ENCODE data around the gene RPP30. TPM values are rescaled to one million over a fixed set of nuclear protein-coding genes. Genes with fewer than 3 reads are reported as not detected.

Gene RPP30
- total RNA-seq = 40.6 and 53.6 TPM in 2 replicates

DNA sequence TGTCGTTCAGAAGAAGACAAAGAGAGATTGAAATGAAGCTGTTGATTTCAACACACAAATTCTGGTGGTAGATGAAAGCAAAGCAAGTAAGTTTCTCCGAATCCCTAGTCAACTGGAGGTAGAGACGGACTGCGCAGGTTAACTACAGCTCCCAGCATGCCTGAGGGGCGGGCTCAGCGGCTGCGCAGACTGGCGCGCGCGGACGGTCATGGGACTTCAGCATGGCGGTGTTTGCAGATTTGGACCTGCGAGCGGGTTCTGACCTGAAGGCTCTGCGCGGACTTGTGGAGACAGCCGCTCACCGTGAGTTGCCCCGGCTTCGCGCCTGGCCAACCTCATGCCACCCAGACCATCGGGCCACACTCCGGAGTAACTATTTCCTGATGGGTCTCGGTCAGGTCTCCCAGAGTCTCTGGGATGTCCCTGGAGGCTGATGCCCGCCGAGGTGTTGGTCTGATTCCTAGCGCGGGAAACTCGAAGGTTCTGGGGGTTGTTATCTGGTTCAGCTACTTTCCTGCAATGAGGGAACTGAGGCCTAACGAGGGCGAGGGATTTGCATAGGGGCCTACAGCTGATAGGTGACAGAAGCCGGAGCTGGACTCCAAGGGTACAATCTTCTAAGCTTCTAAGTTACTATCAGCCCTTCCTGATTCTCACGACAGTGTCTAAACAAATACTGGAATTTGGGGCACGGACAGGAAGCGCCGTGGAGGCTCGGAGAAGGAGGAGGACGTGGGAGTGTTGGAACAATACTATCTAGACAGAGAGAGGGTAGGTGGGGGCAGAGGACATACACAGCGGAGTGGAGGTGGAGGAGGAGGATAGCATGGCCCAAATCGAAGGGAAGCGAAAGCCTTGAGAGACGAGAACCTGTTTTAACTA lies at the start of gene RPP30:
Gene RPP30, plus strand, starts transcription at position 209 of the 882 bp plus-strand sequence. Its CDS starts 13 bp downstream, at position 222.
- peak; percentile 51 for DNase-seq (ENCODE audit: low read depth, low spot score)

DNA sequence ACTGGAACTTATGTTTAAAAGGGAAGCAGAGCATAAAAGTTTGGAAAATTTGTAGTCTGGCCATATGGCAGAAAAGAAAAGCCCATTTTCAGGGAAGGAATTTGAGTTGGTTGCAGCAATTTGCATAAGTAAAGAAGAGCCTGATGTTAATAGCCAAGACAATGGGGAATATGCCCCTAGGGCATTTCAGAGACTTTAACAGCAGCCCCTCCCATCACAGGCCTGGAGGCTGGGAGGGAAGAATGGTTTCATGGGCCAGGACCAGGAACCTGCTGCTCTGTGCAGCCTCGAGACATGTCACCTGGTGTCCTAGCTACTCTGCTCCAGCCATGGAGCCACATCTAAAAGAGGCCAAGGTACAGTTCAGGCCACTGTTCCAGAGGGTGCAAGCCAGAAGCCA lies 49.3 kb upstream of the RPP30 start:
- DNase-seq (ENCODE audit: low read depth, low spot score) = no peak

DNA sequence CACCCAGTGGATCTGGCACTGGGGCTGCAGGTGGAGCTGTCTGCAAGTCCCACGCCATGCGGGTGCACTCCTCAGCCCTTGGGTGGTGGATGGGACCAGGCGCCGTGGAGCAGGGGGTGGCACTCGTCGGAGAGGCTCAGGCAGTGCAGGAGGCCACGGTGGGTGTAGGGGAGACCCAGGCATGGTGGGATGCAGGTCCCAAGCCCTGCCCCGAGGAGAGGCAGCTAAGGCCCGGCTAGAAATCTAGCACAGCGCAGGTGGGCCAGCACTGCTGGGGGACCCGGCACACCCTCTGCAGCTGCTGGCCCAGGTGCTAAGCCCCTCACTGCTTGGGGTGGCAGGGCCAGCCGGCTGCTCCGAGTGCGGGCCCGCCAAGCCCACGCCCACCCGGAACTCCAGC lies 39.7 kb upstream of the RPP30 start:
- DNase-seq (ENCODE audit: low read depth, low spot score) = no peak

DNA sequence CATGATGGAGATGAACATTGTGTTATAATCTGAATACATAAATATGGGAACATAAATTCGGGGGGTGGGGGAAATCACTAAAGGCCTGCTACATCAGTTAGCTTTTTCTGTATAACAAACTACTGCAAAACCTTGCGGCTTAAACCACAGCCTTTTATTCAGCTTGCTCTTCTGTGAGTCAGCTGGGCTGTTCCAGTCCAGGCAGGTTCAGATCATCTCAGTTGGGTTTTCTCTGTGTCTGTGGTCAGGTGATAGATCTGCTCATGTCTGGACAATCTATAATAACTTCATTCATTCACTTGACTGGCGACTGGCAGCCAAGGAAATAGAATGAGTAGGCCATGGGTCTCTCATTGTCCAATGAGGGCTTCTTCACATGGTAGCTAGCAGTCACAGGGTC lies 37.4 kb upstream of the RPP30 start:
- no peak for DNase-seq (ENCODE audit: low read depth, low spot score)

DNA sequence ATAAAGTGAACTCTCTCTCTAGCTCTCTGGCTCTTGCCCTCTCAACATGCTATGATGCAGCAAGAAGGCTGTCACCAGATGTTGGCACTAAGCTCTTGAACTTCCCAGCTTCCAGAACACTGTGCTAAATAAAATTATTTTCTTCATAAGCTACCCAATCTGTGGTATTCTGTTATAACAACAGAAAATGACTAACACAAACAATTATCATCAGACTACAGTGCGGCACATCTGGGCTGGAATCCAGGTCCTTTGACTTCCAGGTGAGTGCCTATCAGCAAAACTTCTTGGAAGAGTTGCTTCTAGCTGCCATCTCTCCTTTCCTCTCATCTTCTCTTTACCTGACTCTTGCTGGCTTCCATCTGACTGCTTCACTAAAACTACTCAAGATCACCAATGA lies 34.3 kb upstream of the RPP30 start:
- DNase-seq (ENCODE audit: low read depth, low spot score) = no peak

DNA sequence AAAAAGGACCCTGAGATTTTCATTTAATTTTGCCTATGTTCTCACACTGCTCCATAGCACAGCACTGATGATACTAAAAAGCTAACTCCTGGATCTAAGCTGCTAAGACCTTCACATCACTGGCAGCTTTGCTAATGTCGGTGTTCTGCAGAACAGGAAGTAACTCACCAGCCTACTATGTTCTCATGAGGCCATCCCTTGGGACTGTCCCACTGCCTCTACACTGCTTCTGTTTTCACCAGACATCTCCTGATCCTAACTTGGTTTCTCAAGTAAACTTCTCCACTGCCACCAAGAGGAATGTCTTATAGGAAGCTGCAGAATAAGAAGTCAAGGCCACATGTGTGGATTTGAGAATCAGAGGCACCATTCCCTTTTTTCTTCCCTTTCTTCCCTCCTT lies 29.0 kb upstream of the RPP30 start:
- DNase-seq (ENCODE audit: low read depth, low spot score) = no peak

DNA sequence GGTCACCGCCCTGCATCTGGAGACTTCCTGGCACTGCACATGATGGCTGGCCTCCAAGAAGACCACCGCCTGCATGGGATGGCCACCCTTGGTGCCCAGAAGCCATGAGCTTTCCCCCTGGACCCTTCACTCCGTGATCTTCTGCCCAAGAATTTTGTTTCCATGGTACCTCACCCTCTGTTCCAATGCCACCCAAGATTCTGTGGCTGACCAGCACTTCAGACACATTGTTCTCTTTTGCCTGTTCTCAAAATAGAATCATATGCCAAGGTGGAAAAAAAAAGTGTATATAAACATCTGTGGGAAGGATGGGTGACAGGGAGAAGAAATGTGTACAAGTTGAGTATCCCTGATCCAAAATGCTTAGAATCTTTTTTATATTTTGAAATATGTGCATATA lies 26.0 kb upstream of the RPP30 start:
- no peak for DNase-seq (ENCODE audit: low read depth, low spot score)

DNA sequence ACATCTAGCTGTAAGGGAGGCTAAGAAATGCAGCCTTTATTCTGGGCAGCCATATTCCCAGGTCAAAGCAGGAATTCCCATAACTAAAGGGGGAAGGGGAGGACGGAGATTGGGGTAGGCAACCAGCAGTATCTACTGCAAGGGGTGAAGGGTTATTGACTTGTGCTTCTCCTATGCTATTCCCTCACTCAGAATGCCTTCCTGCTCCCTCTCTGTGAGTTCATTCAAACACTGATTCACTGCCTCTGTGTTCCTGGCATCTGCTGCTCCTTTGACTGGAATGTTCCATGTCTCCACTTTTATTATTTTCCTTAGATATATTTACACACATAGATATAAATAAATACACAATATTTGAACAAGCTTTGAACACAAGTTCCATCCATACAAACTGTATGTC lies 25.0 kb upstream of the RPP30 start:
- no peak for DNase-seq (ENCODE audit: low read depth, low spot score)

DNA sequence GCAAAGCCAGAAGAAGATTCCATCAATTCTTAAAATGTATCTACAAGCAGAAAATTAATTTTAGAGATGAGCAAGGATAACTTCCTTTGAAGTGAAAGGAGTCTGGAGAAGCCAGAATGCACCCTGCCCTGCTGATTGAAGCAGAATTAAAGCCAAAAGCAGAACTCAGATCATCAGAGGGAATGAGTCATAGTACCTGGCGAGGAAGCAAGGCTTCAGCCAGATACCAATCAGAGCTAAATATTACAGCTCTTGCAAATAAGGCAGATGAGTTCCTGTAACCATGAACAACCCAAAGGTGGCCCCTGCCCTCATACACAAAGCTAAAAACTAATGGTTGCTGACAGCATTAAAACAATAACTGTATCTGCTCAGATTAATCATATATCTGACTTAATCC lies 24.3 kb upstream of the RPP30 start:
- DNase-seq (ENCODE audit: low read depth, low spot score) = no peak

DNA sequence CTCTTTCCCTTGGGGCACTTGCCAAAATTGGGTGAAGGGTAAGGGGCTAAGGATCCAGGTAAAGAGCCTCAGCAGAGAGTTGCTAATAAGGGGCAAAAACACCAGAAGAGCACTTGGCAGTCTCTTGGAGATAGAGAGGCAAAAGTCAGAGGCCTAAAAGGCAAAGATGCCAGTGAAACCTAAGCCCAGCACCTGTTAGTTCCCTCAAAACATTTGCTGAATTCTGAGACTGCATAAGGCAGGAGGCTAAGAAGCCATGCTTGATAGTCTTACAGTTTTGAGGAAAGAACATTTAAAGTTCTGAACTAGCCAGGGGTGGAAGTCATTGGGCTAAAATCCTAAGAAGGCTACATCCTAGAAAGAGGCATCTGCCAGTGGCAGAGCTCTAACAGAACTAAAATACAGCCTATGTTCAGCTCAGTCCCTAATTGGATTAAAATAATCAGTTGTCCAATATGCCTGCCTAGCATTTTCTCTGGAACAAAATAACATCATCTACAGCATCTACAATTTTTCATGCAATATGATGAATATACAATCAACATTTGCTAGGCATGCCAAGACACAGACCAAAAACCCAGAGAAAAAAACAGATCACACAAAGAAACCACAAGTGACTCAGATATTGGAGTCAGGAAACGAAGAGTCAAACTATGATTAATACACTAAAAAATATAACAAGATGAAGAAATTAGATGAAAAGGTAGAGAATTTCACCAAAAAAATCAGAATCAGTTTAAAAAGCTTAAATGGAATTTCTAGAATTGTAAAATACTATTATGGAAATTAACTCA lies 21.6 kb upstream of the RPP30 start:
- no peak for DNase-seq (ENCODE audit: low read depth, low spot score)

DNA sequence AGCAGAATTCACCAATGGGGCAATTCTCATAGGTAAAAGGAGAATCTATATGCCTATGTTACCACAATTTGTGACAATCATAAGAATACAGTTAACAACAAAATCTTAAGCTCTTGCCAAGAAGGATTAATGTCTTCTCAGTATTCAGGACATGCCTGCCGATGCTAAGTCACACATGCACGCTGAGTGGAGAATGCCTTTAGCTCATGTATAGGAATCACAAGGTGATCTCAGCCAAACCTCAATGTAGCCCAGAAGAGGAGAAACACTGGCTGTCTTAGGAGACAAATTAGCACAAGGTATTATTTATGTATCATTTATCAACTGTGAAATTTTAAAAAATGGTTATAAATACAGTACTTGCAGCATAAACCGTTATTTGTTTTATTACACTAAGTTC lies 16.6 kb upstream of the RPP30 start:
- DNase-seq (ENCODE audit: low read depth, low spot score) = no peak

DNA sequence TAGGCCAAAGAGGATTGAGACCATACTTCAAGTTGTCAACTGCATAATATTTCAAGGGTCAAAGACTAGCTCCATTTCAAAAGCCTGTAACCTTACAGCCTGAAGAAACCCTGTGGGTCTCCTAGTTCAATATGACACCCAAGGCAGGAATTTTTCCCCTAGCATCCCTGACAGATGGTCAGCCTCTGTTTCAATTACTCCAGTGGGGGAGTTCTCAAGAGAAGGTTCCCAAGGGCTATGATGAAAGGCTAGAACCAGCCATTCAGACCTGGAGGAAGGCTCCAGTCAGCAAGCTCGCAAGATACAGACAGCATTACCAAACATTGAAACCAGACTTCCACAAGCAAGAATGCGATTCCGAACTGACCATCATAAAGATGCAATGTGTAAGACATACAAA lies 15.5 kb upstream of the RPP30 start:
- no peak for DNase-seq (ENCODE audit: low read depth, low spot score)

DNA sequence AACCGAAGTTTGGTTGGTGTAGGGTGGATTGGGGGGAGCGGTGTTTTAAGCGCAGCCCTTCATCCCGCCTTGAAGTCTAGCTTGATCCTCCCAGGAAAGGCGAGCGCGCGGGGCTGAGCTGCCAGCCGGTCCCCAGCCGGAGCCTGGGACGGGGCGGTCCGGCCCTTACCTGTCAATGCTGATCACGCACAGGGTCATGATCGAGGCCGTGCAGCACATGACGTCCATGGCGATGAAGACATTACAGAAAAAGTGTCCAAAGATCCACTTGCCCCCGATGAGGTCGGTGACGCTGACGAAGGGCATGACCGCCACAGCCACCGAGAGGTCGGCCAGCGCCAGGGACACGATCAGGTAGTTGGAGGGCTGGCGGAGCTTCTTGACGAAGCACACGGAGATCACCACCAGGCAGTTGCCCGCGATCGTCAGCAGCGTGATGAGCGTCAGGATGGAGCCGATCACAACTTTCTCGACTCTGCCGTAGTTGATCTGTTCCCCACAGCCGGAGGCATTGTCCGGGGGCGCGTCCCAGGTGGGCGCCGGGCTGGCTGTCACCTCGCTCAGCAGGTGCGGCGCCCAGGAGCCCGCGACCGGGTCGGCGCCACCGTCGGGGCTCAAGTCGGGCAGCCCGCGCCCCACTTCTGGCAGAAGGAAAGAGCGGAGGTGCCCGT lies 14.7 kb upstream of the RPP30 start:
- no peak for DNase-seq (ENCODE audit: low read depth, low spot score)

DNA sequence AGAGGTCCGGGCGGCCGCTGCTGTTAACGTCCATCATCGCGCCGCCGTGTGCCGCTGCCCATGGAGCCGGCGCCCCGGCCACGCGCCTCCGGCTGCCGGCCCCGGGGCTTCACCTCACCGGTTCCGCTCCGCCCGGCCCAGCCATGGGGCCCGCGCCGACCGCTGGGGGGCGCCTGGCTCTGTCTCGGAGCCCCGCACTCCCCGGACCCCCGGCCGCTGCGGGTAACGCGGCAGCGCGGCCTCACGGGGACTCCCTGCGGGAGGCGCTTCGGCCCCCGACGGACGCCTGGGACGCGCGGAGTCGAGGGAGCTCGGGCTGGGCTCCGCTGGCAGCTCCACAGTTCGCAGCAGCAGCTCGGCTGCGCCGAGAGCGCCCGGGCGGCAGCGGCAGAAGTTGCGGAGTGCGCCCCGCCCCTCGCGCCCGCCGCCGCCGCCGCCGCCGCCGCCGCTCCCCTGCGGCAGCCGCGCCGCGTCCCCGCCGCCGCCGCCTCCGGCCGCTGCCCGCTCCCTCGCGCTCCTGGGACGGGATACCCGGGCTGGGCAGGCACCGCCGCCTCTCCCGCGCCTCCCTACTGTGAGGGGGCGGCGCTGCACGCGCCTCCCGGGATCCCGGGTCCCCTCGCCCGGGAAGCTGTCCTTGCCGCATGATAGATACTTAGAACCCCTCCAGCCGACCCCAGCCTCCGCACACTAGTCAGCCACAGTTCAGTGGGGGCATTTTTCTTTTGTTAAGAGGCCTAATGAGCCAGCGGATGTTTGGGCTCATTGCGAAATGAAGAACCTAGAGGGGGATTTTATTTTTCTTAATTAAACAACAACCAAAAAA lies 13.9 kb upstream of the RPP30 start, which contains the start of gene HTR7:
Gene HTR7, minus strand, starts transcription at position 405 of the 826 bp plus-strand sequence. Its CDS starts 368 bp downstream, at position 37.
- no peak for DNase-seq (ENCODE audit: low read depth, low spot score)

DNA sequence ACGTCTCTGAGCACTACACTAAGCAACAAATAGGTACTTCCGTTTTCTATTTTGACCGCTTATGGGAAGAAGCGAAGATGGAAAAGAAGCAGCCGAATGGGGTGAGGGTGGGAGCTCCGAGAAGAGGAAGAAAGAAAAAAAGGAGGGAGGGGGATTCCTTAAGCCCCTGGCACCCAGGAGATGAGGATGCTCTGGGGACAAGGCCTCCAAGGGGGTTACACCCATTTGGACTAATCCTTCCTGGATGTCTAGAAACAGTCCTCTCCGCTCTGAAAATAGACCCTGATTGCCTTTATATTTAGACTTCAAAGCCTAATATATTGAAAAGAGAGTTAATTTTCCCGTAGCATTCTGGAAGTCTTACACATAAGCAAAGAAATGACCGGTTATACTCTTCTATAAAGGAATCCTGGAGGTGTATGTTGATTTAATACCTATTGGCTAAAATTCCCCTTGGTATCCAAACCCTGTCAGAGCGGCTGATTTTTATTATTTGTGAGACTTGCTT lies 13.3 kb upstream of the RPP30 start:
- no peak for DNase-seq (ENCODE audit: low read depth, low spot score)

DNA sequence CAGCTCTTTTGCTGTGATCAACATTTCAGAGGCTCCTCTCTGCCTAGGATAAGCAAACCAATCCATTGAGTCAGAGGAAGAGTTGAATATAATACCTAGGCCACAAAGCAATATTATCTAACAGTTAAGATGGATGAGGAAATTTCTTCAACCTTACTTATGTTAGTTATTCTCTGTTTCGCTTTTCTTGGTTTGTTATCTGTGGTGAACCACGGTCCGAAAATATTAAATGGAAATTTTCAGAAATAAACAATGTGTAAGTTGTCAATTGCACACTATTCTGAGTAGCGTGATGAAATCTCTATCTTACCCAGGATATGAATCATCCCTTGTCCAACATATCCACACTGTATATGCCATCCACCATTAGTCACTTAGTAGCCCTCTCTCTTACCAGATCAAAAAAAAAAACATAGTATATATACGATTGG lies 12.4 kb upstream of the RPP30 start:
- DNase-seq (ENCODE audit: low read depth, low spot score) = no peak

DNA sequence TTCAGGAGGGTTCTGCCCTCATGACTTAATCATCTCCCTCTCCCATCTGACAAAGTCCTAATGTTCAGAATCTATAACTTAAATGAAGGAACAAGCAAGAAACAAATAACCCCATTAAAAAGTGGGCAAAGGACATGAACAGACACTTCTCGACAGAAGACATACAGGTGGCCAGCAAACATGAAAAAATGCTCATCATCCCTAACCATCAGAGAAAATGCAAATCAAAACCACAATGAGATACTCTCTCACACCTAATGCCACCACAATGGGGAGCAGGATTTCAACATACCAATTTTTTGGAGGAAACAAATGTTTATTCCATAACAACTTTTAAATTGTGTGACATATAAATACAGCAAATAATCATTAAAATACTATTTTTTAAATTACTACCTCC lies 11.0 kb upstream of the RPP30 start:
- DNase-seq (ENCODE audit: low read depth, low spot score) = no peak

DNA sequence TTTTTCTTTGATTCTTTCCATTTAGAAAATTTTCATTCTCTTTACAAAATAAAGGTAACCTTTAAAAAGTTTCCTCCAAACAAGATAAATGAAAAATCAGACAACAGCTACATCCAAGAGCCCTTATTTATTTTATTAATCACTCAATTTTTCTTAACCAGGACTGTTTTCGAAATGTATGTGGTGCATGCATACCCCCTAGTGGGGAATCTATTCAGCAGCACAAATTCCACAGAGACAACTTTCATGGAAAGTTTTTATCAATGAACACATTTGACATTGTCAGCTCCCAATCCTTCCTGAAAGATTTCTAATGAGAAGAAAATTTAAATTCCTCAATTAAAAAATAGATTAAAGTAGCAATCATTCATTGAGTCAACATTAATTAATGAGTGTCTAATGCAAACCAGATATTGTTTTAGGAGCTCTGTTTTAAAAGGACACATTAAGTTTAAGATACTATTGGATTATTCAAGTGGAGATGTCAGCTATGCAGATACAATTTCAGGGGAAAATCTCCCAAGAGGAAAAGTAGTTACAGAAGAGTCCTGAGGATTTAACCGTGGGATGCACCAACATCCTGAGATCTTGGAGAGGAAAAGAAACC lies 8.8 kb upstream of the RPP30 start:
- no peak for DNase-seq (ENCODE audit: low read depth, low spot score)

DNA sequence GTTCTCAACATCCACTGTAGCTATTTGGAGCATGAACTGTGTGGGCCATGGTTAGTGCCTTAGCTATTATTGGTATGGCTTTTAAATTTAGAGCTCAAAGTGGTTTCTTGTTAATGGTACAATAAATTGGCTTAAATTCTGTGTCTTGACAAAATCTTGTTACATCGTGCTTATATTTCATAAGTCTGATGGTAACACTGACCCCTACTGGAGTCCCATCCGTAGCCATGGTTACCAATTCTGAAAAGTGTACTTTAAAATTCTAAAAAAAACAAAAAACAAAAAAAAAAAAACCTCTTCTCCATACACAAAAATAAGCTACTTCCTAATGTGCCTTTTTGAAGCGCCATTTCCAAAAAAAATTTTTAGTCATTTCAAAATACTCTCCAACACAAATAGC lies 6.4 kb upstream of the RPP30 start:
- no peak for DNase-seq (ENCODE audit: low read depth, low spot score)

DNA sequence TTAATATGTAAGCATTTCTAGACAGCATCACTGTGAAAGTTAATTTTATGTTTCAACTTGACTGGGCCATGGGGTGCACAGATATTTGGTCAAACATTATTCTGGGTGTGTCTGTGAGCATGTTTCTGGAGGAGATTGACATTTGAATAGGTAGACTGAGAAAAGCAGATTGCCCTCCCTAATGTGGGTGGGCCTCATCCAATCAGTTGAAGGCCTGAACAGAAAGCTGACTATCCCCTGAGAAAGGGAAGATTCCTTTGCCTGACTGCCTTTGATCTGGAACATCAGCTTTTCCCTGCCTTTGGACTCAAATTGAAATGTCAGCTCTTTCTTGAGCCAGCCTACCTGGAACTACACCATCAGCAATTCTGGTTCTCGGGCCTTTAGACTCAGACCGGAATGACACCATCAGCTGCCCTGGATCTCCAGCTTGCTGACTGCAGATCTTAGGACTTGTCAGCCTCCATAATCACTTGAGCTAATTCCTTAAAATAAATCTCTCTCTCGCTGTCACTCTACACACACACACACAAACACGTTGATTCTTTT lies 5.7 kb upstream of the RPP30 start:
- DNase-seq (ENCODE audit: low read depth, low spot score) = no peak
